ENCODE results near the gene TRAF3. TPM values are rescaled to one million over a fixed set of nuclear protein-coding genes. Genes with fewer than 3 reads are reported as not detected.

TRAF3 gene
- total RNA-seq, 2 donors from 2014 or later, result 14.5 to 28.7 TPM

DNA sequence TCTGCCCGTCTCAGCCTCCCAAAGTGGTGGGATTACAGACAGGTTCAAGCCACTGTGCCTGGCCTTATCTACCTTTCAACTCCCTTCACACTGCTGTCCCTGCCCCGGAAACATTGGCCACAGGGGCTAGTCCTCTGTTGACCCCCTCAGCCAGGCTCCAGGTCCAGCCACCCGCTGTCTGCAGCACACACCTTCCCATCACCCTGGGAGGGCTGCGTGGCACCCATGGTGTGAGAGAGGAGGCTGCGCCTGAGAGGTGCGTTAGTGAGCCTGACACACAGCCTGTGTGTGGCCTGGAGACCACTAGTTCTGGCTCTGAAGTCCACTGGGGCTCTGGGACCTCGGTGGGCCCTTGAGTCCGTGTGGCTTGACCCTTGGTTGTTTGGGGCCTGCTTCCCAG is 28.4 kb upstream of the TRAF3 start:
- no peak for ATAC-seq (ENCODE audit: insufficient number of reproducible peaks, low FRiP score, low read depth)
- no peak for DNase-seq (ENCODE audit: low spot score)
- no peak for TF ChIP-seq CTCF (IDR thresholded peaks at IDR 0.05)
- Histone ChIP-seq H3K36me3 (no peaks in the 10 kb centered on the region), H3K27me3 (replicated peaks; ENCODE audit: insufficient read depth) (no peaks in the 10 kb centered on the region), H3K9me3 (no peaks in the 10 kb centered on the region), H3K27ac (no peak overlapping the region), H3K4me3 (no peak overlapping the region), H3K4me1 (ENCODE audit: control insufficient read depth in 1 of 2, low read depth in 2 of 2) (no peaks in the 10 kb centered on the region)

DNA sequence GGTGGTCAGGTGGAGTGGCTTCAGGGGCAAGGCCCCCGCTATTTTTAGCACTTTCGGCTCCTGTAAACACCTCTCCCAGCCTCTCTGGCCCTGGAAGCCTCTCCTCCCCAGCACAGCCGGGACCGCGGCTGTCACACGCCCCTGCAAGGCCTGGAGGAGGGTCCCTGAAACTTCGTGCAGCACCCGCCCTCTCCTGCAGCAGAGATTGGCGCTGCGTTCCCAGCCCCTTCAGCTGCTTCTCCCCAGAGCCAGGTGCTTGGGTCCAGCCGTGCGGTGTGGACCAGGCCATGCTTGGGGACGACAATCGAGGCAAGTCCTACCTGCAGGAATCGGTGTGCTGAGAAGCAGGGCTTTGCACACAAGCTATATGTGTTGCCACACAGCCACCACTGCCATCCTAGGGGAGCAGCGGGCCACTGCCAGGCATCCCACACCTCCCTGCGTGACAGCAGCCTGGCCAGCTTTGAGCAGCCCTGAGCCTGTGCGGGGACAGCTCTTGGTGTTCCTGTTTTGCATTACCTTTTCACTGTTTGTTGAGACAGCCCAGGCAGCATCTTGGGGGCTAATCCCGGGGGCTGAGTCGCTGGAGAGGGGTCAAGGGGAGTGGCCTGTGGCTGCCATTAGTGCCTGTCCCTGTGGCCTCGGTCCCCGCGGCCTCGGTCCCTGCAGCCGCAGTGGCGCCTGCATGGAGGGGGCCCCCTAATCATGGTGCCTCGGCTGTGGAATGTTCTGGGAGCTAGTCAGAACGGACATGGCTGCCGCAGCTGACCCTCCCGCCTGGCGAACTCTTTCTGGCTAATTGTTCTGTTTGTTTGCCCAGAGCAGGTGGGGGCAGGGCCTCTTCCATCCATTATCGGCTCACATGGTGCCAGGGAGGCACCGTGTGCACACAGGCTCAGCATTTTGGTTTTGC is 27.6 kb upstream of the TRAF3 start:
- TF ChIP-seq CTCF (IDR thresholded peaks at IDR 0.05), result no peak
- Histone ChIP-seq H3K36me3 (no peaks in the 10 kb centered on the region), H3K4me3 (no peak overlapping the region), H3K4me1 (ENCODE audit: control insufficient read depth in 1 of 2, low read depth in 2 of 2) (no peaks in the 10 kb centered on the region), H3K9me3 (no peaks in the 10 kb centered on the region), H3K27me3 (replicated peaks; ENCODE audit: insufficient read depth) (no peaks in the 10 kb centered on the region), H3K27ac (no peak overlapping the region)
- no peak for ATAC-seq (ENCODE audit: insufficient number of reproducible peaks, low FRiP score, low read depth)
- DNase-seq (ENCODE audit: low spot score), result no peak

DNA sequence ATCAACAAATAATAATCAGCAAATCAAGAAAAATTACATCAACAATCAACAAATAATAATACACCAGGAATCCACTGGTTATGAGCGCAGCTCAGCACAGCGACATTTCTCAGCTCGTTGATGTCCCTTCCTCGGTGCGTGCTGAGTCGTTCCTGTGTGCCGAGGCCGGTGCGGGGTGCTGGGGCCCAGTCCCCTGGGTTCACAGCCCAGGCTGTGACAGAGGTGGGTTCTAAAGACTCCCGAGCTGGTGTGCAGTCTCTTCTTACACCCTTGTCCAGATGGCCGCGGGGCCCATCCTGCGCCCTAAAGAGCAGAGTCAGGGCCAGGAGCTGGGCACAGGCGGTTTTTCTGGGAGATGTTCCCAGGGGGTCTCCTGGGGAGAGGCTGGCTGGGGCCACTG is 26.9 kb upstream of the TRAF3 start:
- ATAC-seq (ENCODE audit: insufficient number of reproducible peaks, low FRiP score, low read depth), result no peak
- no peak for DNase-seq (ENCODE audit: low spot score)
- TF ChIP-seq CTCF (IDR thresholded peaks at IDR 0.05), result no peak

DNA sequence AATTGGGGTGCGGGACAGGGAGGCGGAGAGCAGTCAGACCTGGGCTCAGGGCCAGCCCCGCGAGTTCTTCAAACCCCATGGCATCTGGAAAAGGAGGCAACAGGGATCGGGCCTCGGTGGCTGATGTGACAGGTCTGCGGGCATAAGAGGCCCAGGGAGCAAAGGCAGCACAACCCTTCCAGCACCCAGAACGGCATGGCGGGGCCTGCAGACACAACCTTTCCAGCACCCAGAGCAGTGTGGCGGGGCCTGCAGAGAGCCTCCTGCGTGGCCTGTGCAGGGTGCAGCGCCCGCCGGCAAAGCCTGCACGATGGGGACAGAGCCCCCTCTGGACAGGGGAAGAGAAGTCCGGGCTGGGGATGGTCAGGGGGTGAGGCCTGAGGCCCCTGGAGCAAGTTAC is 26.2 kb upstream of the TRAF3 start:
- TF ChIP-seq CTCF (IDR thresholded peaks at IDR 0.05), result no peak
- no peak for ATAC-seq (ENCODE audit: insufficient number of reproducible peaks, low FRiP score, low read depth)

More for the DNA sequence above, 26.9 kb upstream of the TRAF3 start:
- Histone ChIP-seq H3K4me1 (ENCODE audit: control insufficient read depth in 1 of 2, low read depth in 2 of 2) (no peaks in the 10 kb centered on the region), H3K36me3 (no peaks in the 10 kb centered on the region), H3K27ac (no peak overlapping the region), H3K9me3 (no peaks in the 10 kb centered on the region), H3K4me3 (no peak overlapping the region), H3K27me3 (replicated peaks; ENCODE audit: insufficient read depth) (no peaks in the 10 kb centered on the region)

DNA sequence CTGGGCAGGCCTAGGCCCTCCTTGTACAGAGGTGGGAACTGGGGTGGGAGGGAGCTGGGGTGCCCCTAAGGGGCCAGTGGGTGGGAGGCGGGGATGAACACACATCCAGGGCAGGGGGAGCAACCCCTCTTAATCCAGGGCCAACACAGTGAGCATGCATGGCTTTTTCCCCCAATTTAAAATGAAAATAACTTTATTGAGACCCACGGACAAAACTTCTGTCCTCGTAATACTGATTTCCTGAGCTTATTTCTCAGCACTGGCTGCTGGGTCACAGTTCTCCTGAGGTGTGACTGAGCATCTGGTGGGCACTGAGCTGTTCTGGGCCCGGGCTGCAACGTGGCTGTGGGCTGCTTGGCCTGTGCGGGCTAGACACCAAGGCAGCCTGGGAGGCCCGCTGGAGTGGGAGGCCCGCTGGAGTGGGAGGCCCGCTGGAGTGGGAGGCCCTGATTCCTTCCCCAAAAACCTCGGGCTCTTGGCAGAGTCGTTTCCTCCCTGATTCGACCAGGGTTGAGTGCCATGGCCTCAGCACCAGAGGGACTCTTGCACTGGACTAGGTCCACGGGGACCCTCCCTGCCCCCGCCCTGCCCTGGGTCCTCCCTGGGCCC is 24.9 kb upstream of the TRAF3 start:
- ATAC-seq (ENCODE audit: insufficient number of reproducible peaks, low FRiP score, low read depth) (no peak), DNase-seq (ENCODE audit: low spot score) (no peak)
- H3K36me3 ChIP-seq, result no peaks in the 10 kb centered on the region
- no peaks in the 10 kb centered on the region for H3K4me1 ChIP-seq (ENCODE audit: control insufficient read depth in 1 of 2, low read depth in 2 of 2)
- H3K9me3 ChIP-seq, result no peaks in the 10 kb centered on the region
- H3K27ac ChIP-seq, result no peak overlapping the region
- no peaks in the 10 kb centered on the region for H3K27me3 ChIP-seq (replicated peaks; ENCODE audit: insufficient read depth)
- no peak for TF ChIP-seq CTCF (IDR thresholded peaks at IDR 0.05)
- H3K4me3 ChIP-seq, result no peak overlapping the region

More for the DNA sequence above, 26.2 kb upstream of the TRAF3 start:
- Histone ChIP-seq H3K4me1 (ENCODE audit: control insufficient read depth in 1 of 2, low read depth in 2 of 2) (no peaks in the 10 kb centered on the region), H3K4me3 (no peak overlapping the region), H3K27ac (no peak overlapping the region), H3K27me3 (replicated peaks; ENCODE audit: insufficient read depth) (no peaks in the 10 kb centered on the region), H3K36me3 (no peaks in the 10 kb centered on the region), H3K9me3 (no peaks in the 10 kb centered on the region)
- no peak for DNase-seq (ENCODE audit: low spot score)
